ENCODE data around the gene HNRNPUL1.
A peak's percentile ranks its signal among the peaks of the same experiment; 100 is the strongest.
"Not testable (repeated sequence)": the region's sequence is repeated elsewhere in the genome, so short reads cannot be mapped to it uniquely, and the experiment has no call there.

Gene HNRNPUL1

DNA sequence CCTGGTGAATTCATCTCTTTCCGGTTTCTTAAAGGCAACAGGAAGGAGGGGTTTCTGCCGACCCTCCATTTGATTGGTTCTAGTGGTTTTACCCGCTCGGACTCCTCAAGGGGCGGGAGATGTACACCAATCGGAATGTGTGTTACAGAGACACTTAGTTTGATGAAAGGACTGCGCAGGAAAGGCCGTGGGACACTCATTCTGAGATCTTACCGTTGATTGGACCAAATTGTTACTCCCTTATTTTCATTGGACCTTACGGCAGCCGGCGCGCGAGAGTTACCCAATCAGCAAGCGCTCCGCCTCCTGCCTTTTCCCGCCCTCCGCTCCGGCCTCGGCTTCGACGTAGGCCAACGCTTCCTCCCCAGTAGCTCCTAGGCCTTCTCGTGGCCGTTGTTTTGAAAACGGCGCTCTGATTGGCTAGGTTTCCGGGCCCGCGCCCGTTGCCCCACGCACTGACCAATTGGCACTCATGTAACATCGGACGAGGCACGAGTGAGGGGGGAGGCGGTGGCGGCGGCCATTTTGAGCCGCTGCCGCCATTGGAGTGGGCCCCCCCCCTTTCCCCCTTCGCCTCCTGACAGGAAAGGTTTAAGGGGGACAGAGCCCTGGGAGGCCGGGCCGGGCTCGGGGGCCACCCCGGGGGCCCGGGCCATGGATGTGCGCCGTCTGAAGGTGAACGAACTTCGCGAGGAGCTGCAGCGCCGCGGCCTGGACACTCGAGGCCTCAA is at the start of gene HNRNPUL1:
Gene HNRNPUL1, plus strand, starts transcription at position 523 of the 731 bp plus-strand sequence. Its CDS starts 132 bp downstream, at position 655.
- DNase-seq: peak; percentile 100

DNA sequence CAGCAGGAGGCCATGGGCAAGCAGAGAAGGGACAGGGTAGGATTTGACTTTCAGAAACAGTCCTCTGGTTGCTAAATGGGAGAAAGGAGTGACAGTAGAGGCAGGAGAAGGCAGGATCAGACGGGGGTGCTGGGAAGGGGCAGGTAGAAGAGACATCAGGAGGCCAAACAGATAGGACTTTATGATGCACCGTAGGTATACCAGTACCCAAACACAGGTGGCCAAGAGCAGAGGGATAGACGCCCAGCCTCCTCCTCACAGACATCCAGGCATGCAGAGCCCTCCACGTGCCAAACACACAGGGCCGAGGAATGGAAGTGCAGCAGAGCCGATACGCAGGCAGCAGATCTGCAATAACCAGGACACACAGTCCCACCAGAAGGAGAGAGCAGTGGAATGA is 46.4 kb upstream of the HNRNPUL1 start:
- no peak for DNase-seq

DNA sequence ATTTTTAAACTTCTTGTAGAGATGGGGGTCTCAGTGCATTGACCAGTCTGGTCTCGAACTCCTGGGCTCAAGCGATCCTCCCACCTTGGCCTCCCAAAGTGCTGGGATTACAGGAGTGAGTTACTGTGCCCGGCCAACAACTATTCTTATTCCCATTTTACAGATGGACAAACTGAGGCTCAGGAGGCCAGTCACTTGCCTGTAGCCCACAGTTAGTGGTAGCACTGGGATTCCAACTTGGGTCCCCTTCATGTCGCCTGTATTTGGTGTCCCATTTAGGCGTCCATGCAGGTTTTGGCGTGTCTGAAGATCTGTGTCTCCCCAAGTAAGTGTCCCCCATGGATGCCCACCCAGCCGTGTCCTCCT is 45.9 kb upstream of the HNRNPUL1 start:
- DNase-seq: no peak

DNA sequence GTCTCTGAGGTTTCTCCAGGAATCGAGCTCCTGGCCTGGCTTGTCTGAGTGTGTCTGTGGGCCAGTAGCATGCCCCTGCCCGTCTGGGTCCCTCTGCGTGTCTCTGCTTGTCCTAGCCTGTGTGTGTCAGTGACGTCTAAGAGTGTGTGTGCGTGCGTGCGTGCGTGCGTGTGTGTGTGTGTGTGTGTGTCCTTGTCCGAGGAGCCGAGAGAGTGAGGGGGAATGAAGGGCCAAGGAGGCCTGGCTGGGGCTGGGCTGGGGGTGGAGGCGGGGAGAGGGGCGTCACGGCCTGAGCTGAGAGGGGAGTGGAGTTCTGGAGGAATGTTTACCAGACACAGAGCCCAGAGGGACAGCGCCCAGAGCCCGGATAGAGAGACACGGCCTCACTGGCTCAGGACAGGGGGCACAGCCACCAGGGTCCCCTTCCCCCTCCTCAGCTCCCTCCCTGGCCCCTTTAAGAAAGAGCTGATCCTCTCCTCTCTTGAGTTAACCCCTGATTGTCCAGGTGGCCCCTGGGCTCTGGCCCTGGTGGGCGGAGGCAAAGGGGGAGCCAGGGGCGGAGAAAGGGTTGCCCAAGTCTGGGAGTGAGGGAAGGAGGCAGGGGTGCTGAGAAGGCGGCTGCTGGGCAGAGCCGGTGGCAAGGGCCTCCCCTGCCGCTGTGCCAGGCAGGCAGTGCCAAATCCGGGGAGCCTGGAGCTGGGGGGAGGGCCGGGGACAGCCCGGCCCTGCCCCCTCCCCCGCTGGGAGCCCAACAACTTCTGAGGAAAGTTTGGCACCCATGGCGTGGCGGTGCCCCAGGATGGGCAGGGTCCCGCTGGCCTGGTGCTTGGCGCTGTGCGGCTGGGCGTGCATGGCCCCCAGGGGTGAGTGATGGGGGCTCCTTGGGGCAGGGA is 45.3 kb upstream of the HNRNPUL1 start, which contains the start of gene AXL:
Gene AXL, plus strand, starts transcription at position 609 of the 893 bp plus-strand sequence. Its CDS starts 170 bp downstream, at position 779.
- peak; percentile 71 for DNase-seq

DNA sequence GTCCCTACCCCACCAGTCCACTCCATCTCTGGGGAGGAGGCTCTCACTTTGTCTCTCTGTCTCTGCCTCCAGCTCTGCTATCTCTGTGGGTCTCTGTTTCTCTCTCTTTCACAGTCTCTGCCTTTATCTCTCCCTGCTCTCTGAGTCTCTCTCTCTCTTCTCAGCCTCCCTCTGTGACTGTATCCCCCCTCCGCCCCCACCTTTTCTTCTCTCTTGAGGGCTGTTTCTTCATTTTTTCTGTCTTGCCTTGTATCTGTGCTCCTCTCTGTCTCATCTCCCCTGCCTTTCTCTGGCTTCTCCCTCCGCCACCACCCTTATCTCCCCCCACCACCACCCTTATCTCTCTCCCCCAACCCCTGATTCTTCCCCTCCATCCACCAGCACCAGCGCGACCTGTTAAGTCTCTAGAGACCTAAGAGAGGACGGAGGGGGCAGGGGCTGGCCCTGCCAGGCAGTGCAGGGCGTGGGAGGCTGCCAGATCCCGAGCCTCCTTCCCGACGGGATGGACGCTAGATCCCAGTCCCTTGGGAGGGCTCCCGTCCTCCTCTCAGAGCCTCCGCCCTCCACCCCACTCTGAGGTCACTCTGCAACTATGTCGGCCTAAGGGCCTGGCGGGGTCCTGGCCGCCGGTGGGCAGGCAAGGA is 44.1 kb upstream of the HNRNPUL1 start:
- peak; percentile 13 for DNase-seq

DNA sequence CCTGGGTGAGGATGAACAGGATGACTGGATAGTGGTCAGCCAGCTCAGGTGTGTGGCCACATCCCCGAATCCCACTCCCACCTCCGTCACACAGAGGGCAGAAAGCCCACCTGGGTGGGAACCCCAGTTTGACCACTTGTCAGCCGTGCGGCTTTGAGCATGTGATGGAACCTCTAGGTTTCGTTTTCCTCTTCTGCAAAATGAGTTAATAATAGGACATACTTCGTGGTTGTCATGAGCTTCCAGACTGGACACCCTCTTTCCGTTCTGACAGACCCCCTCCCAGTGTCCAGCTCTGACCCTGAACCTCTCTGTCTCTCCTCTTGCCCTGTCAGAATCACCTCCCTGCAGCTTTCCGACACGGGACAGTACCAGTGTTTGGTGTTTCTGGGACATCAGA is 43.4 kb upstream of the HNRNPUL1 start:
- no peak for DNase-seq

DNA sequence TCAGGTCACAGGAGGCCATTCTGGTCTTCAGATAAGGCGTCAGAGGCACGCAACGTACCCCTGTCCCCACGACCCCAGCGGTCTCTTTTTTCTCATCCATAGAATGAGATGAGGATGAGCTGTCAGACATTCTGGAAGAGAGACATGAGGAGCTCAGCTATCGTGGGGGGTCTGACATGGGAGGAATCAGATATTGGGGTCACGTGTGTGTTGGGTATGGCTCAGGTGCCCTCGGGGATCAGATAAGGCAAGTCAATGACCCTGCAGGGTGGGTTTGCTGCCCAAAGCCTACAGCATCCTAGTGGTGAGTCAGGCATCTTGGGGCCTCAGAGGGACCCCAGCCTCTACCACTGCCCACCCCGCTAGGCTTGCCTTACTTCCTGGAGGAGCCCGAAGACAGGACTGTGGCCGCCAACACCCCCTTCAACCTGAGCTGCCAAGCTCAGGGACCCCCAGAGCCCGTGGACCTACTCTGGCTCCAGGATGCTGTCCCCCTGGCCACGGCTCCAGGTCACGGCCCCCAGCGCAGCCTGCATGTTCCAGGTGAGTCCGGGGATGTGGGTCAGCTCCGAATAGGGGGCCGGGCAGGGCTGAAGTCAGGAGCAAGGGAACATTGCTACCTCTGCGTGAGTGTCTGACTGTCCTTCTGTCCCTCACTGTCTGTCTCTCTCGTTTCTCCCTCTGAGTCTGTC is 42.5 kb upstream of the HNRNPUL1 start:
- DNase-seq: no peak

DNA sequence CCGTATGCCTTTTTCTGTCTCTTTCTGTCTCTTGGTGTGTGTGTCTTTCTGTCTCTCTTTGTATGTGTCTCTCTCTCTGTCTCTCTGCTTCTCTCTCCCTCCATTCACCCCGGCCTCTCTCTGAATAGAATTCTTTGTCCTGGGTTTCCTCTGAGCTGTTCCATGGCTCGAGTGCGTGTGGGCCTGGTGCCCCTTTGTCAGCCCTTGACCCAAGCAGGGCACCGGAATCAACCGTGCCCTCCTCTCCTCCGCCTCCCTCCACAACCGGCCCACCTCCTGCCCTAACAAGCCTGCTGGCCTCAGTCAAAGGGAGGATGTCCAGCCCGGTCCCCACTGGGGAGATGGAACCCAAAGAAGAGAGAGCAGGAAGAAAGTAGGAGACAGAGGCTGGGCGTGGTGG is 41.9 kb upstream of the HNRNPUL1 start:
- peak; percentile 14 for DNase-seq

DNA sequence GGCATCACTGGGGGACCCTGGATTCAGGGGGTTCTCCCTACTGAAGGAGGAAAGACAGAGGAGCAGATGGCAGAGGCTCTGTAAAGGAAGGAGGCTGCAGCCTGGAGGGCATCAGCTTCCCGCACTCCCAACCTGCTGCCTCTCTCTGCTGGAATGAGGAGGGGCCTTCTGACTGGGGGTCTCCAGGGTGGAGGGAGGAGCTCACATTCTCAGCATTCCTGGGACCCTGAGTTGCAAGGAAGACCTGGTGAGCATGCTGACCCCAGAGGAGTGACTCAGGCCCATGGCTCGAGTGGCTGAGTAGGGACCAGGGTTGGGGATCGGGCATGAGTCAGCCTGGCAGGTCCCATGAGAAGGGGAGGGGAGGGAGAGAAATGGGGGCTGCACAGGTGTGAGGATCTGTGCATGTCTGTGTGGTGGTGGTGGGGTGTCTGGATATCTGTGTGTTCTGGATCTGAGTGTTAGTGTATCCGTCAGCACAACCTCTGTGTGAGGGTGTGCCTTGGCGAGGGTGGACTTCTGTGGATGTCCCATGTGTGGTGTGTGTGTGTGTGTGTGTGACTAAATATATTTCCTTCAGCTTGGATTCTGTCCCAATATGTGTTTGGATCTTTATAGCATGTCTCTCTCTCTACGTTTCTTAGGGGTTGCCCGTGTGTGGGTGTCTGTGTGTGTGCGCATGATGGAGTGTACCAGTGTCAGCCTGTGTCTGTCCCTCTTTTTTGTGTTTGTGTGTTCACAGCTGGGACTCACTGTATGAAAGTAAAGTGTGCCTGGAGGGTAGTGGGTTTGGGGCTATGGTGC is 40.5 kb upstream of the HNRNPUL1 start:
- no peak for DNase-seq

DNA sequence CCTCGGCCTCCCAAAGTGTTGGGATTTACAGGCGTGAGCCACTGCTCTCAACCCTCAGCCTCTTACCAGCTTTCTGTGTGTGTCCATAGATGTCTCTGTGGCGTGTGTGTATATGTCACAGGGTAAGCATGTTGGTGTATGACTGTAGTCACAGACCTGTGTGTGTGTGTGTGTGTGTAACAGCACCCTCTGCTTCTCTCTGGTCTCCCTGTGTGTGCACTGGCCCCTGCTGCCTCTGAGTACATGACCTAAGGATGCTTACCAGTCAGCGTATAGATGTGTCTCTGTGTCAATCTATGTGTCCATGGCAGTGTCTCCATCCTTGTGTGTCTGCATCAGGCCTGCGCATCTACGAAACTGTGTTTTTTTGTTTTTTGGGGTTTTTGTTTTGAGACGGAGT is 39.5 kb upstream of the HNRNPUL1 start:
- no peak for DNase-seq

DNA sequence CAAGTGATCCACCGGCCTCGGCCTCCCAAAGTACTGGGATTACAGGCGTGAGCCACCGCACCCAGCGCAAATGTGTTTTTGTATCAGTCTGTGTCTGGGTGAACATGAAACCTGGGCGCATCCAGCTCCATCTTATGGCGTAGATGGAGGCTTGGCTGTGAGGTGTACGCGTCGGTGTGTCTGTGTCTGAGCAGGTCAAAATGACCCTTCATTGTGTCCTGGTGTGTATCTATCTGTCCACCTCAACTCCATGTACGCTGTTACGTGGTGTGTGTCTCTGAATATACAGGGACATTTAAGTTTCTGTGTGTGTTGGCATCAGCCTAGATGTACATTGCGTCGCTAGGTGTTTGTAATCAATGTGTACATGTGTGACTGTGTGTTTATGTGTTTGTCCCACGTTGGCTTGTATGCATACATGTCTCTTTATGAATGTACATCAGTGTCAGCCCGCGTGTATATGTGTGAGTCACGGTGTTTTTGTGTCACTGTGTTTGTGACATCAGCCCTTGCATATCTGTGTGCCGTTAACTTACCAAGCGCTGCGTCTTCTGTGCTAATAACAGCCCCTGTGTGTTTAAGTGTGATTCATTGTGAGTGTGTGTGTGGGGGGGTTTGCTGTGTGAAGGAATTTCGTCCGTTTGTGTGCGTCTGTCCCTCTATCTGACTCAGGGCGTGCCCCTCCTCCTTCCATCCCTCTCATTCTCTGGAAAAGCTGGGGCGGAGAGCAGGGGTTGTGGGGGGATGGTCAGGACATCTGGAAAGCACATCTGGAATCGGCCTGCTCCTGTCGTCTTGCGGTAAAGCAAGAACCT is 38.7 kb upstream of the HNRNPUL1 start:
- no peak for DNase-seq

DNA sequence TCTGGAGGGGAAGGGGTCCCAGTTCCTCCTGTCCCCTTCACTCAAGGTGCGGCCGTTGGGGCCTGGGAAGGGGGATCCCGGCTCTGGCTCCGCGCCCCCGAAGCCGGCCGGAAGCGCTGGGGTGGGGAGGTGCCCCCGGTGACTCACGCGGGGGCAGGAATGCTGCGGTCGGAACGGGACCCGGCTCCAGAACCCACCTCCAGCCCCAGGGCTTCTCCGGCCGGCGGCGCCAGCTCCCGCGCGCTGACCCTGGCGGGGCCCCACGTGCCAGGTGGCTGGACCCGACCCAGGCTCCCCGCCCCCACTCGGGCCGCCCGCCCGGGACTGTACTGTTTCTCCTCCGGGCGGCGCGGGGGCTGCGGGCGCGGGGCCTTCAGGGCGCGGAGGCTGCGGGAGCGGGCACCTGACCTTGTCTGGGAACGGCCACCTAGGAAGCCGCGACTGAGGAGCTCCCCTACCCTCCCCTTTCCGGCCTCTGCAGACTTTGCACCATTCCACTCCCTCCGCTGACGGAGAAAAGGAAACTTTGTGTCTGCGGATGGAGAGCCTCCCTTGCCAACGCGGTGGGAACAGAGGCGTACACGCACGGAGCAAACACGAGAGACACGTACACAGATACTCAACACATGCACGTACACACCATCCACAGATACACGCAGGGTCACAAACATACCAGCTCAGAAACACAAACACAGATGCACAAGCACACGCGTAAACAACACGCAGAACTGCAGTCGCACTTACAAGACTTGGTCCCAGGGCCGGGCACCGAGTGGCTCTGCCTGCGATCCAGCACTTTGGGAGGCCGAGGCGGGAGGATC is 37.9 kb upstream of the HNRNPUL1 start:
- peak; percentile 43 for DNase-seq

DNA sequence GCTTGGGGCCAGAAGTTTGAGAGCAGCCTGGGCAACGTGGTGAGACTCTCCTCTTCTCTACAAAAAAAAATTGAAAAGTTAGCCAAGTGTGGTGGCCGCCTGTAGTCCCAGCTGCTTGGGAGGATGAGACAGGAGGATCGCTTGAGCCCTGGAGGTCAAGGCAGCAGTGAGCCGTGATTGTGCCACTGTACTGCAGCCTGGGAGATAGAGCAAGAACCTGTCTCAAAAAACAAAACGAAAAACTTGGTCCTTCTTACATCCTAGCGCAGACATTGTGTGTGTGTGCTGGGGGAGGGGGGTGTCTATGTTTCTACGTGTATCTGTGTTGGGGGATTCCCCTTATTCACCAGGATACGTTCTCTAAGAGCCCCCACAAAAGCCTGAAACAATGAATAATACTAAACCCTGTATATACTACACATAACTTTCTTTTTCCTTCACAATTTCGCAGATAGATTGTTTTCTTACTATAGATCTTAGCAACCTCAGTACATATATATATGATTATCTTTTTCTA is 37.2 kb upstream of the HNRNPUL1 start:
- no peak for DNase-seq

DNA sequence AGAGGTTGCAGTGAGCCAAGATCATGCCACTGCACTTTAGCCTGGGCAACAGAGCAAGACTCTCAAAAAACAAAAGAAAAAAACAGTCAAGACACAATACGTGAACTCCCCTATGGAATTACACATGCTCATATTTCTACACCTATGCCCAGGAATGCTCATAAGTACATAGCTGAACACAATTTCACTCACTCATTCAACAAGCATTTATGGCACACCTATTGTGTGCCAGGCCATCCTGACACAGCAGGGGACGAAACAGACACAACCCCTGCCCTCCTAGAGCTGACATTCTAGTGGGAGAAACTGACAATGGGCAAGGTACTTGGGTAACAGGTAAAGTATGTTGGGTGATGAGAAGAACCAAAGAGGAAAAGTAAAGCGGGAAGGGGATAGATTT is 35.7 kb upstream of the HNRNPUL1 start:
- no peak for DNase-seq

DNA sequence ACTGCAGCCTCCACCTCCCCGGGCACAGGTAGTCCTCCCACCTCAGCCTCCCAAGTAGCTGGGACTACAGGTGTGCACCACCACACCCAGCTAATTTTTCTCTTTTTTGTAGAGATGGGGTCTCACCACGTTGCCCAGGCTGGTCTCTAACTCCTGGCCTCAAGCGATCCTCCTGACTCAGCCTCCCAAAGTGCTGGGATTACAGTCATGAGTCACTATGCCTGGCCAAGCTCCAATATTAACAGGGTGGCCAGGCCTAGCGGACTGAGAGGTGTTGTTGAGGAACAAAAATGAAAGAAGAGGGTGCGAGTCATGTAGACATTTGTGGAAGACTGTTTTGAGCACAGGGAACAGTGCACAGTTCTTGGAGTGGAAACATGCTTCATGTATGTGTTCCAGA is 34.8 kb upstream of the HNRNPUL1 start:
- not testable (repeated sequence) for DNase-seq

DNA sequence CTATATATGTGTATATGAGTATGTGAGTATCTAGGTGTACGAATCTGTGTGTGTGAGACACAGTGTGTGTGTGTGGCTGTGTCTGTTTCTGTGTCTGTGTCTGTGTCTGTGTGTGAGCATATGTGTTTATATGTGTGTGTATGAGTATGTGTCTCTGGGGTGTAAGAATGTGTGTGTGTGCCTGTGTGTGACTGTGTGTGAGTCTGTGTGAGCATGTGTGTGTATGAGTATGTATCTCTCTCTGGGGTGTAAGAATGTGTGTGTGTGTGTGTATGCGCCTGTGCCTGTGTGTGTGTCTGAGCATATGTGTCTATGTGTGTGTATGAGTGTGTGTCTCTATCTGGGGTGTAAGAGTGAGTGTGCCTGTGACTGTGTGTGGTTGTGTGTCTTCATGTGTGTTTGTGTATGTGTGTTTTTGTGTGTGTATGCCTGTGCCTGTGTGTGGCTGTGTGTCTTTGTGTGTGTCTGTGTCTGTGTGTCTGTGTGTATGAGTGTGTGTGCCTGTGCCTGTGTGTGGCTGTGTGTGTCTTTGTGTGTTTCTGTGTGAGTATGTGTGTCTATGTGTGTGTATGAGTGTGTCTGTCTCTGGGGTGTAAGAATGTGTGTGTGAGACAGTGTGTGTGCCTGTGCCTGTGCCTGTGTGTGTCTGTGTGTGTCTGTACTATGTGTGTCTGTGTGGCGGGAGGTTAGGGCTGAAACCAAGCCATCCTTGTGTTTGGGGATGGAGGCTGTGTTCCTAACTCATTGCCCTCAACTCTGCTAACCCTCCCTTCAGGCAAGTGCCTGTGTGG is 33.9 kb upstream of the HNRNPUL1 start:
- no peak for DNase-seq

DNA sequence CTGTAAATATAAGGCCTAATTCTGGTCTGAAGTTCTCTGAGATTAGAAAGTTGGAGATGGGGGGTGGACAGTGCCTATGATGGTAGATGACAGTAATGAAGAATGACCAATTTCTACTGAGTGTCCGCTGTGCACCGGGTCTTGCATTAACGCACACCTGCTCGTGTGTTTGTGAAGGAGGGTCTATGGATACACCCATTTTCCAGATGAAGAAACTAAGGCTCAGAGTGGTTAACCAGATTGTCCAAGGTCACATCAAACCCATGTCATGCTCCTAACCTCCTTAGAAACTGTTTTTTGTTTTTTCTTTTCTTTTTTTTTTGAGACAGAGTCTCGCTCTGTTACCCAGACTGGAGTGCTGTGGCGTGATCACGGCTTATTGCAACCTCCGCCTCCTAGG is 31.5 kb upstream of the HNRNPUL1 start:
- no peak for DNase-seq

DNA sequence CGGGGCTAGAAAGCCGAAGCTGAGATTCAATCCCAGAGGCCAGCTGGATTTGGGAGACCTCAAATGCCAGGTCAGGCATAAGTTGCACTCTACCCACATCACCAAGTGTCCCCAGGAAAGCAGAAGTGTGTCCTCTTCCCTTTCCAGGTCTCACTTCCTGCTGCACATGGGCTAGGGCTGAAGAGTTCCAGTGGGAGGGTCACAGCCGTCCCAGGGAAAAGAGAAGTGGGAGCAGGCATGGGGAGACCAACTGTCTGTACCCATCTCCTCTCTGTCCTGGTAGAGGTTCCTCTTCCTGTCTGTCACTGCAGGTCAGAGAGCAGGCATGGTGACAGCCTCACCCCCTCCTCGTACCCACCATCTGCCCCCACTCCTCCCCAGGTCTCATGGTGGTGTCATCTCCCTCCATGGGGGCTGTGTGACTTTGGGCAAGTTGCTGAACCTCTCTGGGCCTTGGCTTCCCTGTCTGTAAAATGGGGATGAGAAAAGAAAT is 30.4 kb upstream of the HNRNPUL1 start:
- peak; percentile 32 for DNase-seq

Measured in midbrain (tissue), 1 donor.